Measurements from ENCODE around the gene ARFRP1.

The ARFRP1 gene

DNA sequence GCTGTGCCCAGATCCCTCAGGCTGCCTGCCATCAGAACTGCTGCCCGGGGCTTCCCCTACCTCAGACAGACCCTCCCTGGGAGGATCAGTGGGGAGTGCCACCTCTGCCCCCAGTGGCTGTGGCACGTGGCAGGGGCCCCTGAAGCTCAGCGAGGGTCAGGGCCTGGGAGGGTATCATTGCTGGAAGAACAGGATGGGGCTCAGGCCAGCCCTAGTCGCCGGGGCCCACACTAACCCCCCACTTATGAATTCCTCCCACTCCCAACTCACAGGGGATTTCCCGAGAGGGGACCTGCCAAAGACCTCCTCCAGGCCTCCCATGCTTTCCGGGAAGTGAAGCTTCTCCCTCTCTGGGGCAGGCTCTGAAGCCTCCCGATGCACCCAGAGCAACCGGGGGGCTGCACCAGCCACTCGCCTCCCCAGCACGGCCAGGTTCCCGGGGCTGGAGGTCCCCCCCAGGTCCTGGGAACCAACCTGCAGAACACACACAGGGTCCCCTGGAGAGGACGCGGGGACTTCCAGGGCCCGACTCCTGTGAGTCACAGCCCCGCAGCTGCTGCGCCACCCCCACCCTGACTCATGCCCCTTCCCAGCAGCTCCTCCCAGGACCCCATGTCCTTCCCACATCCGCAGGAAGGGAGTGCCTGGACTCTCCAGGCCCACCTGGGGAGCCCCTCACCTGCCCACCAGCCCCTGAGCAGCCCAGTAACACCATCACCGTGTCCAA lies 8.9 kb downstream of the ARFRP1 start:
- TF ChIP-seq, protein P1, sequence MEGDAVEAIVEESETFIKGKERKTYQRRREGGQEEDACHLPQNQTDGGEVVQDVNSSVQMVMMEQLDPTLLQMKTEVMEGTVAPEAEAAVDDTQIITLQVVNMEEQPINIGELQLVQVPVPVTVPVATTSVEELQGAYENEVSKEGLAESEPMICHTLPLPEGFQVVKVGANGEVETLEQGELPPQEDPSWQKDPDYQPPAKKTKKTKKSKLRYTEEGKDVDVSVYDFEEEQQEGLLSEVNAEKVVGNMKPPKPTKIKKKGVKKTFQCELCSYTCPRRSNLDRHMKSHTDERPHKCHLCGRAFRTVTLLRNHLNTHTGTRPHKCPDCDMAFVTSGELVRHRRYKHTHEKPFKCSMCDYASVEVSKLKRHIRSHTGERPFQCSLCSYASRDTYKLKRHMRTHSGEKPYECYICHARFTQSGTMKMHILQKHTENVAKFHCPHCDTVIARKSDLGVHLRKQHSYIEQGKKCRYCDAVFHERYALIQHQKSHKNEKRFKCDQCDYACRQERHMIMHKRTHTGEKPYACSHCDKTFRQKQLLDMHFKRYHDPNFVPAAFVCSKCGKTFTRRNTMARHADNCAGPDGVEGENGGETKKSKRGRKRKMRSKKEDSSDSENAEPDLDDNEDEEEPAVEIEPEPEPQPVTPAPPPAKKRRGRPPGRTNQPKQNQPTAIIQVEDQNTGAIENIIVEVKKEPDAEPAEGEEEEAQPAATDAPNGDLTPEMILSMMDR (IDR thresholded peaks at IDR 0.05; ENCODE audit: insufficient read depth, low read depth, low read length, missing control alignments): no peak
- peak; percentile 92 for DNase-seq (ENCODE audit: low read depth)
- no peak overlapping the region for H3K4me3 ChIP-seq (ENCODE audit: low read length)

DNA sequence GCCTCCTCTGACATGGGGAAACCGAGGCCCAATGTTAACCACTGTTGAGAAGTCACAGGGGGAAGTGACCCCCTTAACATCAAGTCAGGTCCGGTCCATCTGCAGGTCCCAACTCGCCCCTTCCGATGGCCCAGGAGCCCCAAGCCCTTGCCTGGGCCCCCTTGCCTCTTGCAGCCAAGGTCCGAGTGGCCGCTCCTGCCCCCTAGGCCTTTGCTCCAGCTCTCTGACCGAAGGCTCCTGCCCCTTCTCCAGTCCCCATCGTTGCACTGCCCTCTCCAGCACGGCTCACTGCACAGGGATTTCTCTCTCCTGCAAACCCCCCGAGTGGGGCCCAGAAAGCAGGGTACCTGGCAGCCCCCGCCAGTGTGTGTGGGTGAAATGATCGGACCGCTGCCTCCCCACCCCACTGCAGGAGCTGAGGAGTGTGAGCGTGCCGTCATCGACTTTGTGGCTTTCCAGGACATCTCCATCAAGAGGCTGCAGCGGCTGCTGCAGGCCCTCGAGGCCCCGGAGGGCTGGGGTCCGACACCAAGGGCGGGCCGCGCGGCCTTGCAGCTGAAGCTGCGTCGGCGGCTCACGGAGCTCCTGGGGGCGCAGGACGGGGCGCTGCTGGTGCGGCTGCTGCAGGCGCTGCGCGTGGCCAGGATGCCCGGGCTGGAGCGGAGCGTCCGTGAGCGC lies 9.8 kb downstream of the ARFRP1 start:
- TF ChIP-seq, protein P1 (IDR thresholded peaks at IDR 0.05; ENCODE audit: insufficient read depth, low read depth, low read length, missing control alignments): no peak
- DNase-seq (ENCODE audit: low read depth): peak; percentile 27
- no peak overlapping the region for H3K4me3 ChIP-seq (ENCODE audit: low read length)

DNA sequence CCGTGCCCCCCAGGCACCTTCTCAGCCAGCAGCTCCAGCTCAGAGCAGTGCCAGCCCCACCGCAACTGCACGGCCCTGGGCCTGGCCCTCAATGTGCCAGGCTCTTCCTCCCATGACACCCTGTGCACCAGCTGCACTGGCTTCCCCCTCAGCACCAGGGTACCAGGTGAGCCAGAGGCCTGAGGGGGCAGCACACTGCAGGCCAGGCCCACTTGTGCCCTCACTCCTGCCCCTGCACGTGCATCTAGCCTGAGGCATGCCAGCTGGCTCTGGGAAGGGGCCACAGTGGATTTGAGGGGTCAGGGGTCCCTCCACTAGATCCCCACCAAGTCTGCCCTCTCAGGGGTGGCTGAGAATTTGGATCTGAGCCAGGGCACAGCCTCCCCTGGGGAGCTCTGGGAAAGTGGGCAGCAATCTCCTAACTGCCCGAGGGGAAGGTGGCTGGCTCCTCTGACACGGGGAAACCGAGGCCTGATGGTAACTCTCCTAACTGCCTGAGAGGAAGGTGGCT lies 10.4 kb downstream of the ARFRP1 start:
- H3K4me3 ChIP-seq (ENCODE audit: low read length): no peak overlapping the region
- DNase-seq (ENCODE audit: low read depth): no peak
- TF ChIP-seq, protein P1 (IDR thresholded peaks at IDR 0.05; ENCODE audit: insufficient read depth, low read depth, low read length, missing control alignments): no peak

DNA sequence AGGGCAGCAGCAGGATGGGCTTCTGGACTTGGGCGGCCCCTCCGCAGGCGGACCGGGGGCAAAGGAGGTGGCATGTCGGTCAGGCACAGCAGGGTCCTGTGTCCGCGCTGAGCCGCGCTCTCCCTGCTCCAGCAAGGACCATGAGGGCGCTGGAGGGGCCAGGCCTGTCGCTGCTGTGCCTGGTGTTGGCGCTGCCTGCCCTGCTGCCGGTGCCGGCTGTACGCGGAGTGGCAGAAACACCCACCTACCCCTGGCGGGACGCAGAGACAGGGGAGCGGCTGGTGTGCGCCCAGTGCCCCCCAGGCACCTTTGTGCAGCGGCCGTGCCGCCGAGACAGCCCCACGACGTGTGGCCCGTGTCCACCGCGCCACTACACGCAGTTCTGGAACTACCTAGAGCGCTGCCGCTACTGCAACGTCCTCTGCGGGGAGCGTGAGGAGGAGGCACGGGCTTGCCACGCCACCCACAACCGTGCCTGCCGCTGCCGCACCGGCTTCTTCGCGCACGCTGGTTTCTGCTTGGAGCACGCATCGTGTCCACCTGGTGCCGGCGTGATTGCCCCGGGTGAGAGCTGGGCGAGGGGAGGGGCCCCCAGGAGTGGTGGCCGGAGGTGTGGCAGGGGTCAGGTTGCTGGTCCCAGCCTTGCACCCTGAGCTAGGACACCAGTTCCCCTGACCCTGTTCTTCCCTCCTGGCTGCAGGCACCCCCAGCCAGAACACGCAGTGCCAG lies 11.0 kb downstream of the ARFRP1 start, which contains the start of gene TNFRSF6B:
Gene TNFRSF6B, plus strand, starts transcription at position 25 of the 729 bp plus-strand sequence. Its CDS starts 116 bp downstream, at position 141.
- H3K4me3 ChIP-seq (ENCODE audit: low read length): peak within 1 kb of the TSS; percentile 22
- TF ChIP-seq, protein P1 (IDR thresholded peaks at IDR 0.05; ENCODE audit: insufficient read depth, low read depth, low read length, missing control alignments): no peak
- peak; percentile 28 for DNase-seq (ENCODE audit: low read depth)

DNA sequence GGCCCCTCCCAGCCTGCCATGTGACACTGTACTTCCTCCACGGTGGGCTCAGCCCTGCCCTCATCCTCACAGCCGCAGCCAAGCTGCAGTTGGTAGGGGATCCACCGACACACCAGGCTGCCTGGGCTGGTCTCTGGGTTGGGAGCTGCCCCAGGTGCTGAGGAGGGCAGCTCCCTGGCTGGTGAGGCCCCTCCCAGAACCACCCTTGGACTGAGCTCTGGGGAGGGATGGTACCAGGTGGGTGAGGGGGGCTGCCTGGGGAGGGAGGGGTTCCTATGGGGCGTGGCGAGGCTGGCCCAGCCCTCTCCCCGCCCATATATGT lies 11.5 kb downstream of the ARFRP1 start:
- DNase-seq (ENCODE audit: low read depth): peak; percentile 75
- TF ChIP-seq, protein P1 (IDR thresholded peaks at IDR 0.05; ENCODE audit: insufficient read depth, low read depth, low read length, missing control alignments): no peak
- H3K4me3 ChIP-seq (ENCODE audit: low read length): no peak overlapping the region

DNA sequence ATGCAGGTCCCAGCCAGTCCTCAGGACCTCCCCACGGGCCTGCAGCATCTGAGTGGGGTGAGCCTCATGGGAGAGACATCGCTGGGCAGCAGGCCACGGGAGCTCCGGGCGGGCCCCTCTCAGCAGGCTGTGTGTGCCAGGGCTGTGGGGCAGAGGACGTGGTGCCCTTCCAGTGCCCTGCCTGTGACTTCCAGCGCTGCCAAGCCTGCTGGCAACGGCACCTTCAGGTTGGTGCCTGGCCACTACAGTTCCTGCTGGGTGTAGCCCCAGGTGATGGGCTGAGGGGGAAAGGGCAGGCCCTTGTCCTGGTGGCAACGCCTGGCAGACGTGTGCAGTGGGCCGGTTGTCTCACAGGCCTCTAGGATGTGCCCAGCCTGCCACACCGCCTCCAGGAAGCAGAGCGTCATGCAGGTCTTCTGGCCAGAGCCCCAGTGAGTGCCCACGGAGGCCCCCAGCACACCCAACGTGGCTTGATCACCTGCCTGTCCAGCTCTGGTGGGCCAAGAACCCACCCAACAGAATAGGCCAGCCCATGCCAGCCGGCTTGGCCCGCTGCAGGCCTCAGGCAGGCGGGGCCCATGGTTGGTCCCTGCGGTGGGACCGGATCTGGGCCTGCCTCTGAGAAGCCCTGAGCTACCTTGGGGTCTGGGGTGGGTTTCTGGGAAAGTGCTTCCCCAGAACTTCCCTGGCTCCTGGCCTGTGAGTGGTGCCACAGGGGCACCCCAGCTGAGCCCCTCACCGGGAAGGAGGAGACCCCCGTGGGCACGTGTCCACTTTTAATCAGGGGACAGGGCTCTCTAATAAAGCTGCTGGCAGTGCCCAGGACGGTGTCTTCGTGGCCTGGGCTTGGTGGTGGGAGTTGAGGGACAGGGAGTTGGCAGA lies 12.1 kb downstream of the ARFRP1 start:
- TF ChIP-seq, protein P1 (IDR thresholded peaks at IDR 0.05; ENCODE audit: insufficient read depth, low read depth, low read length, missing control alignments): no peak
- DNase-seq (ENCODE audit: low read depth): no peak
- H3K4me3 ChIP-seq (ENCODE audit: low read length): no peak overlapping the region

Data from epithelial cell of esophagus (primary cell).